Measurements from ENCODE around the gene ZBTB20. TPM values are rescaled to one million over a fixed set of nuclear protein-coding genes. Genes with fewer than 3 reads are reported as not detected.

Gene ZBTB20
- total RNA-seq, 4 donors from 2014 or later: 69.9 to 112 (median 80.8) TPM

GRCh38 chr3:115098354-115099073, 48.6 kb downstream of the ZBTB20 start:
- intact Hi-C loops (cut with DNase I): loop anchor here (5.0 to 10.0 kb wide), 2 partner anchors 46 to 716 kb away; partner anchors contain the start of gene ZBTB20
- H3K27ac ChIP-seq (replicated peaks in 1 of 4): no peak overlapping the region
- H3K4me3 ChIP-seq: peak overlapping the region in 2 of 4 donors; percentile 5 to 42
- no peaks in the 10 kb centered on the region for H3K27me3 ChIP-seq
- no peak for DNase-seq (ENCODE audit: extremely low spot score)
- TF ChIP-seq POLR2A (IDR thresholded peaks at IDR 0.05; ENCODE audit: low read depth): no peak
- no peak for TF ChIP-seq POLR2AphosphoS5 (IDR thresholded peaks at IDR 0.05)
- TF ChIP-seq, protein P1, sequence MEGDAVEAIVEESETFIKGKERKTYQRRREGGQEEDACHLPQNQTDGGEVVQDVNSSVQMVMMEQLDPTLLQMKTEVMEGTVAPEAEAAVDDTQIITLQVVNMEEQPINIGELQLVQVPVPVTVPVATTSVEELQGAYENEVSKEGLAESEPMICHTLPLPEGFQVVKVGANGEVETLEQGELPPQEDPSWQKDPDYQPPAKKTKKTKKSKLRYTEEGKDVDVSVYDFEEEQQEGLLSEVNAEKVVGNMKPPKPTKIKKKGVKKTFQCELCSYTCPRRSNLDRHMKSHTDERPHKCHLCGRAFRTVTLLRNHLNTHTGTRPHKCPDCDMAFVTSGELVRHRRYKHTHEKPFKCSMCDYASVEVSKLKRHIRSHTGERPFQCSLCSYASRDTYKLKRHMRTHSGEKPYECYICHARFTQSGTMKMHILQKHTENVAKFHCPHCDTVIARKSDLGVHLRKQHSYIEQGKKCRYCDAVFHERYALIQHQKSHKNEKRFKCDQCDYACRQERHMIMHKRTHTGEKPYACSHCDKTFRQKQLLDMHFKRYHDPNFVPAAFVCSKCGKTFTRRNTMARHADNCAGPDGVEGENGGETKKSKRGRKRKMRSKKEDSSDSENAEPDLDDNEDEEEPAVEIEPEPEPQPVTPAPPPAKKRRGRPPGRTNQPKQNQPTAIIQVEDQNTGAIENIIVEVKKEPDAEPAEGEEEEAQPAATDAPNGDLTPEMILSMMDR (IDR thresholded peaks at IDR 0.05): no peak
- TF ChIP-seq EP300 (IDR thresholded peaks at IDR 0.05): no peak
- H3K4me1 ChIP-seq: peaks cover 28 to 55% (median 45%) of the 10 kb centered on the region in 4 donors
- no peaks in the 10 kb centered on the region for H3K36me3 ChIP-seq
- WGBS: 91% methylated on average over 7 of the region's 7 CpGs
- H3K9me3 ChIP-seq: no peaks in the 10 kb centered on the region

DNA sequence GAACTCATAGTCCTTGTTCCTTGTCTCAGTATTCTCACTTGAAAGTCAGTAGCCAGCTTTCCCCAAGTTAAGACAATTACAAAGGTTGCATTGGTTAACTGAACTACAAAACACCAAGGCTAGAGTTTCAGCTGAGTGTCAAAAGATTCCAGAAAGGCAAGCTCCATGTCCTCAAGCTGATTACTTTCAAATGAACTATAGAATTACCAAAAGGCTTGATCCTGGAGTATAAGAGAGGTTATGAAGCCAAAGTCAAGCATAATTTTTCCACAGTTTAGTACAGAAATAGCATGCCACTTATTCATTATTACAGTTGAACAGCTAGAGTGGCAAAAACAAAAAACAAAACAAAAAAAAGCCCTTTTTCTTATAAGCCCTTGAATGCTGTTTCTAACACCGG, 51.9 kb downstream of the ZBTB20 start:
- H3K27ac ChIP-seq (replicated peaks in 1 of 4): no peak overlapping the region
- H3K4me1 ChIP-seq: peaks cover 40 to 61% (median 58%) of the 10 kb centered on the region in 4 donors
- 83% methylated on average over 1 of the region's 1 CpG for WGBS
- H3K36me3 ChIP-seq: no peaks in the 10 kb centered on the region
- H3K9me3 ChIP-seq: no peaks in the 10 kb centered on the region
- no peaks in the 10 kb centered on the region for H3K27me3 ChIP-seq
- no peak for TF ChIP-seq POLR2AphosphoS5 (IDR thresholded peaks at IDR 0.05)
- TF ChIP-seq, protein P1 (IDR thresholded peaks at IDR 0.05): no peak
- intact Hi-C loops (cut with DNase I): loop anchor here (5.0 to 10.0 kb wide), 2 partner anchors 50 to 713 kb away; partner anchors contain the start of gene ZBTB20
- no peak overlapping the region for H3K4me3 ChIP-seq
- DNase-seq (ENCODE audit: extremely low spot score): no peak

GRCh38 chr3:115092220-115092791, 54.8 kb downstream of the ZBTB20 start:
- intact Hi-C loops (cut with DNase I): loop anchor here (10.0 kb wide), 1 partner anchor 52 kb away; the partner anchor contains the start of gene ZBTB20
- DNase-seq (ENCODE audit: extremely low spot score): no peak
- TF ChIP-seq POLR2A (IDR thresholded peaks at IDR 0.05; ENCODE audit: low read depth) (no peak), POLR2AphosphoS5 (IDR thresholded peaks at IDR 0.05) (peak in 1 of 2 donors; percentile 61), EP300 (IDR thresholded peaks at IDR 0.05) (no peak)
- TF ChIP-seq, protein P1 (IDR thresholded peaks at IDR 0.05): peak; percentile 73 to 85 (median 82)

DNA sequence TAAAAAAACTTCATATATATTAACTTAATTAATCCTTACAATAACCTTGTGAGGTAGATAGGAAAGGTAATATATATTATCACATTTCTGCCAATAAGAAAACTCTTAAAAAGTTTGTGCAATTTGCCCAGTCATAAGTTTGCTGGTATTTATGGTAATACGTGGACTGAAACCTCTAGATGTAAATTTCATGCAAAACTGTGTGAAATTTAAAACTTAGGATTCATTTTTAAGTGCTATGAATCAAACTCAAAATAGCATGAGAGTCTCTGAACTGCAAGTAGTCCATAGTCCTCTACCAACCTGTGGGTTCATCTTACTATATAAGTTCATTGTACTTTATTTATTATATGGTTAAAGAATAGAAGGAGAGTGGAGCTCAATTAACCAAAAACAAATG, 56.4 kb downstream of the ZBTB20 start:
- intact Hi-C loops (cut with DNase I): loop anchor here (10.0 kb wide), 1 partner anchor 54 kb away; the partner anchor contains the start of gene ZBTB20
- 85% methylated on average over 1 of the region's 1 CpG for WGBS
- Histone ChIP-seq H3K27me3 (no peaks in the 10 kb centered on the region), H3K27ac (replicated peaks in 1 of 4) (no peak overlapping the region), H3K9me3 (no peaks in the 10 kb centered on the region), H3K36me3 (no peaks in the 10 kb centered on the region), H3K4me1 (peaks cover 37 to 55% (median 53%) of the 10 kb centered on the region in 4 donors), H3K4me3 (no peak overlapping the region)
- TF ChIP-seq EP300 (IDR thresholded peaks at IDR 0.05) (no peak), POLR2A (IDR thresholded peaks at IDR 0.05; ENCODE audit: low read depth) (no peak), POLR2AphosphoS5 (IDR thresholded peaks at IDR 0.05) (no peak)
- TF ChIP-seq, protein P1 (IDR thresholded peaks at IDR 0.05): no peak
- DNase-seq (ENCODE audit: extremely low spot score): no peak

More at GRCh38 chr3:115092220-115092791, 54.8 kb downstream of the ZBTB20 start:
- Histone ChIP-seq H3K27ac (replicated peaks in 1 of 4) (no peak overlapping the region), H3K27me3 (no peaks in the 10 kb centered on the region), H3K36me3 (no peaks in the 10 kb centered on the region), H3K4me3 (no peak overlapping the region), H3K4me1 (peaks cover 38 to 47% (median 43%) of the 10 kb centered on the region in 4 donors), H3K9me3 (no peaks in the 10 kb centered on the region)
- WGBS: 26% methylated on average over 4 of the region's 4 CpGs

All from esophagus muscularis mucosa (tissue), 4 donors.